Suprapubic skin (tissue), 4 donors: Measurements from ENCODE around the gene RGS7. TPM values are rescaled to one million over a fixed set of nuclear protein-coding genes. Genes with fewer than 3 reads are reported as not detected.
"Not testable (repeated sequence)": the region's sequence is repeated elsewhere in the genome, so short reads cannot be mapped to it uniquely, and the experiment has no call there.

Source experiments
- DNase-seq, 2 donors: peaks; one replicate each; pipeline ENCODE4 v3.0.0-alpha.2; 2019; ENCODE audit warnings: low spot score in 2 of 2
- H3K27ac ChIP-seq: fragments of 200-600 bp; sonication (generic); one replicate; pipeline ENCODE4 v1.5.1; 2019
- H3K27me3 ChIP-seq: fragments of 200-600 bp; sonication (generic); one replicate; pipeline ENCODE4 v1.5.1; 2019
- H3K36me3 ChIP-seq: fragments of 200-600 bp; sonication (generic); one replicate; pipeline ENCODE4 v1.5.1; 2019
- H3K4me1 ChIP-seq: fragments of 200-600 bp; sonication (generic); one replicate; pipeline ENCODE4 v1.5.1; 2019
- H3K4me3 ChIP-seq: fragments of 200-600 bp; sonication (generic); one replicate; pipeline ENCODE4 v1.5.1; 2019; ENCODE audit warnings: mild to moderate bottlenecking
- H3K9me3 ChIP-seq: fragments of 200-600 bp; sonication (generic); one replicate; pipeline ENCODE4 v1.5.1; 2019
- EP300 ChIP-seq: sonication (generic); formaldehyde crosslinking; IDR thresholded peaks from one replicate; pipeline ENCODE4 v1.6.1; 2017; ENCODE audit warnings: antibody characterized with exemption
- POLR2A ChIP-seq, 2 donors: fragments of 450-650 bp; IDR thresholded peaks; one replicate each; pipeline ENCODE4 v1.6.1; 2017; ENCODE audit warnings: antibody characterized with exemption in 2 of 2, mild to moderate bottlenecking in 2 of 2, moderate library complexity in 2 of 2
- POLR2AphosphoS5 ChIP-seq, 3 donors: sonication (generic); formaldehyde crosslinking; IDR thresholded peaks; one replicate each; pipeline ENCODE4 v1.6.1; 2017; ENCODE audit warnings: antibody characterized with exemption in 3 of 3
- WGBS: methylation state at CpG from one replicate; pipeline ENCODE4 v1.1.5; 2018; 5-methylcytosine and 5-hydroxymethylcytosine counted together
- total RNA-seq, 4 donors: library from RNA; depleted of rRNA; stranded (reverse); fragments of >200 nt; gene quantifications; one replicate each; pipeline ENCODE4 v1.1.0, GENCODE V29; 2016
- TF ChIP-seq, protein P1 (sequence below), 2 donors: fragments of 200-600 bp in 1 of 2; fragments of 450-650 bp in 1 of 2; sonication (generic) in 1 of 2; IDR thresholded peaks; one replicate each; pipeline ENCODE4 v1.5.1; 2016 to 2019; ENCODE audit warnings: antibody characterized with exemption in 2 of 2, mild to moderate bottlenecking in 1 of 2, moderate library complexity in 1 of 2

Gene RGS7
- total RNA-seq, 4 donors from 2014 or later: not detected

DNA sequence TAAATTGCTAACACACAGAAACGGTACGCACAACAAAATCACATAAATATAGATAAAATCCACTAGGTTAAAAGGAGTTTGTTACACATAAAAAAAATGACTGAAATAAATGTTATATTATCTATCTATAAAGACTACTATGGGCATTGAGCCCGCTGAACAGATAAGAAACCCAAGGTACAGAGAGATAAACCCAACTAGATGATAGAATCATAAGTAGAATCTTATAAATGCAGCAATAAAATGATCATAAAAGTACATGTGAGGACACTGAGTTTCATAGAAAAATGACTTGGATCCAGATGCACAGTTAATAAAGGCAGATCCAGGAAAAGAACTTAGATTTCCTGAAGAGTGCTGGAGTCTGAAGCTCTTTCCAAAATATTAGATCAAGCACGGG is 128.7 kb downstream of the RGS7 start:
- WGBS: 75% methylated on average over 4 of the region's 4 CpGs
- Histone ChIP-seq H3K4me1 (no peaks in the 10 kb centered on the region), H3K36me3 (no peaks in the 10 kb centered on the region), H3K27me3 (no peaks in the 10 kb centered on the region), H3K4me3 (no peak overlapping the region), H3K27ac (no peak overlapping the region), H3K9me3 (no peaks in the 10 kb centered on the region)
- DNase-seq: no peak
- TF ChIP-seq POLR2A (IDR thresholded peaks at IDR 0.05): no peak
- no peak for TF ChIP-seq POLR2AphosphoS5 (IDR thresholded peaks at IDR 0.05)
- TF ChIP-seq, protein P1, sequence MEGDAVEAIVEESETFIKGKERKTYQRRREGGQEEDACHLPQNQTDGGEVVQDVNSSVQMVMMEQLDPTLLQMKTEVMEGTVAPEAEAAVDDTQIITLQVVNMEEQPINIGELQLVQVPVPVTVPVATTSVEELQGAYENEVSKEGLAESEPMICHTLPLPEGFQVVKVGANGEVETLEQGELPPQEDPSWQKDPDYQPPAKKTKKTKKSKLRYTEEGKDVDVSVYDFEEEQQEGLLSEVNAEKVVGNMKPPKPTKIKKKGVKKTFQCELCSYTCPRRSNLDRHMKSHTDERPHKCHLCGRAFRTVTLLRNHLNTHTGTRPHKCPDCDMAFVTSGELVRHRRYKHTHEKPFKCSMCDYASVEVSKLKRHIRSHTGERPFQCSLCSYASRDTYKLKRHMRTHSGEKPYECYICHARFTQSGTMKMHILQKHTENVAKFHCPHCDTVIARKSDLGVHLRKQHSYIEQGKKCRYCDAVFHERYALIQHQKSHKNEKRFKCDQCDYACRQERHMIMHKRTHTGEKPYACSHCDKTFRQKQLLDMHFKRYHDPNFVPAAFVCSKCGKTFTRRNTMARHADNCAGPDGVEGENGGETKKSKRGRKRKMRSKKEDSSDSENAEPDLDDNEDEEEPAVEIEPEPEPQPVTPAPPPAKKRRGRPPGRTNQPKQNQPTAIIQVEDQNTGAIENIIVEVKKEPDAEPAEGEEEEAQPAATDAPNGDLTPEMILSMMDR (IDR thresholded peaks at IDR 0.05): no peak
- TF ChIP-seq EP300: no peak

DNA sequence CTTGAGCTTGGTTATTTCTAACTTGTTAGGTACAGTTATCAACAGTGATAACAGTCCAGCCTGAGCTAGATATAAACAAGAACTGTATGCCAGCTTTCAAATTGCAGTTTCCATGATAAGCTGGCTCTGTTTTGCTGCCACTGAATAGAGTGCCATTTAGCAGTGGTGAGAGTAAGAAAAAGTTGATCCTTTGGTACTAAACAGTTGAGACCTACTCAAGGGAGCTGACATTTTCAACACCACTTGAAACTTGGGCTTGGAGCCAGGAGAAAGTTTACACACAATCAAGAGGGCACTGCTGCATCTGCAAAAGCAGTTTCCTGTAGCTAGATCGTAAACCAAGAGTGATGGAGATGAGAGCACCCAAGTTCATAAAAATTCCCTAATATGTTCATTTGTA is 131.3 kb downstream of the RGS7 start:
- TF ChIP-seq POLR2AphosphoS5 (IDR thresholded peaks at IDR 0.05) (no peak), EP300 (no peak), POLR2A (IDR thresholded peaks at IDR 0.05) (no peak)
- TF ChIP-seq, protein P1 (IDR thresholded peaks at IDR 0.05): no peak

DNA sequence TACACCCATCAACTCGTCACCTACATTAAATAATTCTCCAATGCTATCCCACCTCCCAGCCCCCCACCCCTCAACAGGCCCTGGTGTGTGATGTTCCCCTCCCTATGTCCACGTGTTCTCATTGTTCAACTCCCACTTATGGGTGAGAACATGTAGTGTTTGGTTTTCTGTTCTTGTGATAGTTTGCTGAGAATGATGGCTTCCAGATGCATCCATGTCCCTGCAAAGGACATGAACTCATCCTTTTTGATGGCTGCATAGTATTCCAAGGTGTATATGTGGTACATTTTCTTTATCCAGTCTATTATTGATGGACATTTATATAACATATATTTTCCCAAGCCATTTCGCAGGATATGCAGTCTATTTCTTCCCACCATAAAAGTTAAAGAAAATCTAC is 132.8 kb downstream of the RGS7 start:
- 94% methylated on average over 3 of the region's 3 CpGs for WGBS
- H3K9me3 ChIP-seq, H3K36me3 ChIP-seq, H3K4me3 ChIP-seq, H3K27me3 ChIP-seq, H3K27ac ChIP-seq, DNase-seq, H3K4me1 ChIP-seq: not testable (repeated sequence)

More for the DNA sequence above, 131.3 kb downstream of the RGS7 start:
- WGBS: 33% methylated on average over 1 of the region's 1 CpG
- Histone ChIP-seq H3K36me3 (no peaks in the 10 kb centered on the region), H3K9me3 (peaks cover 4% of the 10 kb centered on the region), H3K4me1 (no peaks in the 10 kb centered on the region), H3K27me3 (no peaks in the 10 kb centered on the region), H3K4me3 (no peak overlapping the region), H3K27ac (no peak overlapping the region)
- DNase-seq: no peak

DNA sequence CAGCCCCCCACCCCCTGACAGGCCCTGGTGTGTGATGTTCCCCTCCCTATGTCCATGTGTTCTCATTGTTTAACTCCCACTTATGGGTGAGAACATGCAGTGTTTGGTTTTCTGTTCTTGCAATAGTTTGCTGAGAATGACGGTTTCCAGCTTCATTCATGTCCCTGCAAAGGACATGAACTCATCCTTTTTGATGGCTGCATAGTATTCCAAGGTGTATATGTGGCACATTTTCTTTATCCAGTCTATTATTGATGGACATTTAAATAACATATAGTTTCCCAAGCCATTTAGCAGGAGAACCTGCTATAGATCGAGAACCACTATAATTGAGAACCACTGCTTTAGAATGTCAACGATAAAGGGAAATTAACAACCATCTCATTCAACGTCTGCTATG is 134.2 kb downstream of the RGS7 start:
- 92% methylated on average over 4 of the region's 4 CpGs for WGBS
- not testable (repeated sequence) for H3K36me3 ChIP-seq, H3K9me3 ChIP-seq, H3K4me3 ChIP-seq, DNase-seq, H3K27me3 ChIP-seq, H3K27ac ChIP-seq, H3K4me1 ChIP-seq

DNA sequence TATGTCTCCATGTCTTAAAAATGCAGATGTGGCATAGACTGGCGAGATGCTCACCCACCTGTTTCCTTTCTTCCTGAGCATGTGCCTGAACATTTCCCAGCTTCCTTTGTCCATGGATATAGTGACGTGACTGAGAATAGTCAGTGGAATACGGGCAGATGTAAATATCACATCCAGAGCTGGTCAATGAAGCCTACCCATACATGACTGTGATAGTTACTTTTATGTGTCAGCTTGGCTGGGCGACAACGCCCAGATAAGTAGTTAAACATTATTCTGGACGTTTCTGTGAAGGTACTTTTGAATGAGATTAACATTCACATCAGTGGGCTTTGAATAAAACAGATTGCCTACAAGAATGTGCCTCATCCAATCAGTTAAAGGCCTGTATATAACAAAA is 135.7 kb downstream of the RGS7 start:
- 72% methylated on average over 6 of the region's 6 CpGs for WGBS
- TF ChIP-seq POLR2AphosphoS5 (IDR thresholded peaks at IDR 0.05): no peak
- no peak for TF ChIP-seq EP300
- TF ChIP-seq POLR2A (IDR thresholded peaks at IDR 0.05): no peak
- TF ChIP-seq, protein P1 (IDR thresholded peaks at IDR 0.05): no peak

DNA sequence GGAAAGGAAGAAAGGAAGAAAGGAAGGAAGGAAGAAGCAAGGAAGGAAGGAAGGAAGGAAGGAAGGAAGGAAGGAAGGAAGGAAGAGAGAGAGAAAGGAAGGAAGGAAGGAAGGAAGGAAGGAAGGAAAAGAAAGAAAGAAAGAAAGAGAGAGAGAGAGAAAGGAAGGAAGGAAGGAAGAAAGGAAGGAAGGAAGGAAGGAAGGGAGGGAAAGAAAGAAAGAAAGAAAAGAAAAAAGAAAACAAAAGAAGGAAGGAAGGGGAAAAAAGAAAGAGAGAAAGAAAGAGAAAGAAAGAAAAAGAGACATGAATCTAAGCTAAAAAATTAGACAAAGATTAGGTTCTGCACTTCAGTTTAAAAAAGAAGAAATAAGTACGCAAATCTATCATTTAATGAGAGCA is 136.1 kb downstream of the RGS7 start:
- H3K9me3 ChIP-seq, H3K27me3 ChIP-seq, H3K36me3 ChIP-seq, H3K4me3 ChIP-seq, H3K4me1 ChIP-seq, H3K27ac ChIP-seq, DNase-seq: not testable (repeated sequence)
- 97% methylated on average over 1 of the region's 1 CpG for WGBS

More for the DNA sequence above, 135.7 kb downstream of the RGS7 start:
- no peaks in the 10 kb centered on the region for H3K27me3 ChIP-seq
- no peak overlapping the region for H3K27ac ChIP-seq
- H3K4me3 ChIP-seq: no peak overlapping the region
- no peaks in the 10 kb centered on the region for H3K4me1 ChIP-seq
- no peaks in the 10 kb centered on the region for H3K36me3 ChIP-seq
- no peak for DNase-seq
- H3K9me3 ChIP-seq: peaks cover 8% of the 10 kb centered on the region

DNA sequence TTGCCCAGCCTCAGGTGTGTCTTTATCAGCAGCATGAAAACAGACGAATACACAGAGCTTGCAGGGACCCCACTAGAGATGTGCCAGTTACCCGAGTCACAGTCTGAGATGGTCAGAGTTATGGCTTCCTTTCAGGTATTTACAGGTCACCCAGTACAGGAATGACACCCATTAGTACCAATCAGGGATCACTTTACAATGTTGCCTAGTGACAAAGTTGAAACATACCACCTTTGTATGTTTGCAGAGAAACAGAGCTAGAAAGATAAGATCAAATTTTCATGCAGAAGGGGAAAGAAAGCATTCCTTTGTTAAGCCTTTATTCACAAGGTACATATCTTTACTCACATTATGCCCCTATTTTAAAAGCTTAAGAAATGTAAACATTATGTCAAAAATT is 137.6 kb downstream of the RGS7 start:
- Histone ChIP-seq H3K4me3 (no peak overlapping the region), H3K27me3 (no peaks in the 10 kb centered on the region), H3K36me3 (no peaks in the 10 kb centered on the region), H3K9me3 (peaks cover 8% of the 10 kb centered on the region), H3K4me1 (no peaks in the 10 kb centered on the region), H3K27ac (no peak overlapping the region)
- TF ChIP-seq, protein P1 (IDR thresholded peaks at IDR 0.05): no peak
- DNase-seq: no peak
- 64% methylated on average over 2 of the region's 2 CpGs for WGBS
